ENCODE measurements around the gene CCDC148.

Gene CCDC148

GRCh38 chr2:158403237-158403636 lies 53.3 kb downstream of the CCDC148 start:
- TF ChIP-seq POLR2A (IDR thresholded peaks at IDR 0.05; ENCODE audit: low read depth, low read length) (no peak), TAF1 (IDR thresholded peaks at IDR 0.05; ENCODE audit: low read depth, low read length) (no peak), POLR2AphosphoS5 (IDR thresholded peaks at IDR 0.05; ENCODE audit: low read depth, low read length) (no peak), POU2F2 (IDR thresholded peaks at IDR 0.05; ENCODE audit: low read depth, low read length) (no peak), PAX5 (IDR thresholded peaks at IDR 0.05; ENCODE audit: insufficient read depth, low read length, severe bottlenecking) (no peak), SPI1 (IDR thresholded peaks at IDR 0.05; ENCODE audit: low read depth, low read length) (no peak)
- DNase-seq (ENCODE audit: insufficient read length, low spot score), result no peak
- no peak for FAIRE-seq

- no peak for FAIRE-seq
- no peak for TF ChIP-seq TAF1 (IDR thresholded peaks at IDR 0.05; ENCODE audit: low read depth, low read length)
- TF ChIP-seq SPI1 (IDR thresholded peaks at IDR 0.05; ENCODE audit: low read depth, low read length), result no peak
- TF ChIP-seq POU2F2 (IDR thresholded peaks at IDR 0.05; ENCODE audit: low read depth, low read length), result no peak
- TF ChIP-seq POLR2AphosphoS5 (IDR thresholded peaks at IDR 0.05; ENCODE audit: low read depth, low read length), result no peak
- TF ChIP-seq POLR2A (IDR thresholded peaks at IDR 0.05; ENCODE audit: low read depth, low read length), result no peak
- no peak for TF ChIP-seq PAX5 (IDR thresholded peaks at IDR 0.05; ENCODE audit: insufficient read depth, low read length, severe bottlenecking)
- DNase-seq (ENCODE audit: insufficient read length, low spot score), result no peak
These were observed 53.9 kb downstream of the CCDC148 start for GRCh38 chr2:158402665-158403064.

- 0 out of 2 replicates have a peak, but pooled peaks have one; percentile 14 for TF ChIP-seq SPI1 (IDR thresholded peaks at IDR 0.05; ENCODE audit: low read depth, low read length)
- TF ChIP-seq POLR2AphosphoS5 (IDR thresholded peaks at IDR 0.05; ENCODE audit: low read depth, low read length), result no peak
- TF ChIP-seq TAF1 (IDR thresholded peaks at IDR 0.05; ENCODE audit: low read depth, low read length), result no peak
- DNase-seq (ENCODE audit: insufficient read length, low spot score) (no peak), FAIRE-seq (no peak)
These were observed 61.4 kb downstream of the CCDC148 start for GRCh38 chr2:158395166-158395565.

- no peak for TF ChIP-seq SPI1 (IDR thresholded peaks at IDR 0.05; ENCODE audit: low read depth, low read length)
- TF ChIP-seq PAX5 (IDR thresholded peaks at IDR 0.05; ENCODE audit: insufficient read depth, low read length, severe bottlenecking), result no peak
- TF ChIP-seq POLR2A (IDR thresholded peaks at IDR 0.05; ENCODE audit: low read depth, low read length), result no peak
- no peak for TF ChIP-seq POLR2AphosphoS5 (IDR thresholded peaks at IDR 0.05; ENCODE audit: low read depth, low read length)
- TF ChIP-seq TAF1 (IDR thresholded peaks at IDR 0.05; ENCODE audit: low read depth, low read length), result no peak
- no peak for TF ChIP-seq POU2F2 (IDR thresholded peaks at IDR 0.05; ENCODE audit: low read depth, low read length)
- FAIRE-seq (no peak), DNase-seq (ENCODE audit: insufficient read length, low spot score) (no peak)
These were observed 62.1 kb downstream of the CCDC148 start for GRCh38 chr2:158394453-158394852.

- no peak for DNase-seq (ENCODE audit: insufficient read length, low spot score)
- TF ChIP-seq SPI1 (IDR thresholded peaks at IDR 0.05; ENCODE audit: low read depth, low read length), result no peak
- TF ChIP-seq POU2F2 (IDR thresholded peaks at IDR 0.05; ENCODE audit: low read depth, low read length), result no peak
- TF ChIP-seq POLR2AphosphoS5 (IDR thresholded peaks at IDR 0.05; ENCODE audit: low read depth, low read length), result no peak
- TF ChIP-seq PAX5 (IDR thresholded peaks at IDR 0.05; ENCODE audit: insufficient read depth, low read length, severe bottlenecking), result no peak
- TF ChIP-seq POLR2A (IDR thresholded peaks at IDR 0.05; ENCODE audit: low read depth, low read length), result no peak
- TF ChIP-seq TAF1 (IDR thresholded peaks at IDR 0.05; ENCODE audit: low read depth, low read length), result no peak
- FAIRE-seq, result no peak
These were observed 62.7 kb downstream of the CCDC148 start for GRCh38 chr2:158393886-158394285.

GRCh38 chr2:158392687-158393086 lies 63.9 kb downstream of the CCDC148 start:
- FAIRE-seq (no peak), DNase-seq (ENCODE audit: insufficient read length, low spot score) (no peak)
- TF ChIP-seq POLR2AphosphoS5 (IDR thresholded peaks at IDR 0.05; ENCODE audit: low read depth, low read length) (no peak), POLR2A (IDR thresholded peaks at IDR 0.05; ENCODE audit: low read depth, low read length) (no peak), TAF1 (IDR thresholded peaks at IDR 0.05; ENCODE audit: low read depth, low read length) (no peak), SPI1 (IDR thresholded peaks at IDR 0.05; ENCODE audit: low read depth, low read length) (no peak), POU2F2 (IDR thresholded peaks at IDR 0.05; ENCODE audit: low read depth, low read length) (no peak), PAX5 (IDR thresholded peaks at IDR 0.05; ENCODE audit: insufficient read depth, low read length, severe bottlenecking) (no peak)

- FAIRE-seq, result no peak
- DNase-seq (ENCODE audit: insufficient read length, low spot score), result no peak
- TF ChIP-seq POLR2A (IDR thresholded peaks at IDR 0.05; ENCODE audit: low read depth, low read length) (no peak), TAF1 (IDR thresholded peaks at IDR 0.05; ENCODE audit: low read depth, low read length) (no peak), SPI1 (IDR thresholded peaks at IDR 0.05; ENCODE audit: low read depth, low read length) (no peak), PAX5 (IDR thresholded peaks at IDR 0.05; ENCODE audit: insufficient read depth, low read length, severe bottlenecking) (no peak), POLR2AphosphoS5 (IDR thresholded peaks at IDR 0.05; ENCODE audit: low read depth, low read length) (no peak), POU2F2 (IDR thresholded peaks at IDR 0.05; ENCODE audit: low read depth, low read length) (no peak)
These were observed 64.7 kb downstream of the CCDC148 start for GRCh38 chr2:158391876-158392275.

- TF ChIP-seq TAF1 (IDR thresholded peaks at IDR 0.05; ENCODE audit: low read depth, low read length), result no peak
- no peak for TF ChIP-seq POU2F2 (IDR thresholded peaks at IDR 0.05; ENCODE audit: low read depth, low read length)
- no peak for TF ChIP-seq POLR2AphosphoS5 (IDR thresholded peaks at IDR 0.05; ENCODE audit: low read depth, low read length)
- no peak for DNase-seq (ENCODE audit: insufficient read length, low spot score)
- FAIRE-seq, result no peak
These were observed 65.2 kb downstream of the CCDC148 start for GRCh38 chr2:158391361-158391760.

GRCh38 chr2:158388159-158388558 lies 68.4 kb downstream of the CCDC148 start:
- no peak for FAIRE-seq
- TF ChIP-seq POLR2A (IDR thresholded peaks at IDR 0.05; ENCODE audit: low read depth, low read length) (no peak), SPI1 (IDR thresholded peaks at IDR 0.05; ENCODE audit: low read depth, low read length) (no peak), POU2F2 (IDR thresholded peaks at IDR 0.05; ENCODE audit: low read depth, low read length) (no peak), TAF1 (IDR thresholded peaks at IDR 0.05; ENCODE audit: low read depth, low read length) (no peak), PAX5 (IDR thresholded peaks at IDR 0.05; ENCODE audit: insufficient read depth, low read length, severe bottlenecking) (no peak), POLR2AphosphoS5 (IDR thresholded peaks at IDR 0.05; ENCODE audit: low read depth, low read length) (no peak)
- DNase-seq (ENCODE audit: insufficient read length, low spot score), result no peak

- no peak for FAIRE-seq
These were observed 70.9 kb downstream of the CCDC148 start for GRCh38 chr2:158385646-158386045.

More at GRCh38 chr2:158385646-158386045, 70.9 kb downstream of the CCDC148 start:
- TF ChIP-seq POU2F2 (IDR thresholded peaks at IDR 0.05; ENCODE audit: low read depth, low read length), result no peak
- TF ChIP-seq SPI1 (IDR thresholded peaks at IDR 0.05; ENCODE audit: low read depth, low read length), result no peak
- TF ChIP-seq TAF1 (IDR thresholded peaks at IDR 0.05; ENCODE audit: low read depth, low read length), result no peak
- TF ChIP-seq PAX5 (IDR thresholded peaks at IDR 0.05; ENCODE audit: insufficient read depth, low read length, severe bottlenecking), result no peak
- TF ChIP-seq POLR2A (IDR thresholded peaks at IDR 0.05; ENCODE audit: low read depth, low read length), result no peak
- TF ChIP-seq POLR2AphosphoS5 (IDR thresholded peaks at IDR 0.05; ENCODE audit: low read depth, low read length), result no peak
- DNase-seq (ENCODE audit: insufficient read length, low spot score), result no peak
